Liver (tissue), 9 donors: ENCODE data around the gene KCNT1. TPM values are rescaled to one million over a fixed set of nuclear protein-coding genes. Genes with fewer than 3 reads are reported as not detected.

Experiments
- DNase-seq: peaks from one replicate; pipeline ENCODE4 v3.0.0-alpha.2; 2017; ENCODE audit warnings: low spot score
- H3K27ac ChIP-seq, 2 donors: one replicate each; pipeline ENCODE4 v1.7.0; 2013; ENCODE audit warnings: inconsistent platforms in 2 of 2, low read length in 2 of 2, control low read depth in 1 of 2, low read depth in 1 of 2, mild to moderate bottlenecking in 1 of 2
- H3K27me3 ChIP-seq, 4 donors: one replicate each; pipeline versions ENCODE4 v1.6.1 to v1.7.0; 2013; ENCODE audit warnings: low read length in 3 of 4, inconsistent platforms in 1 of 4, mild to moderate bottlenecking in 1 of 4, moderate library complexity in 1 of 4; ENCODE audit not compliant: control insufficient read depth in 4 of 4, insufficient read depth in 4 of 4
- H3K36me3 ChIP-seq, 4 donors: one replicate each; pipeline versions ENCODE4 v1.6.1 to v1.7.0; 2013; ENCODE audit warnings: low read length in 3 of 4, mild to moderate bottlenecking in 3 of 4, low read depth in 1 of 4, moderate library complexity in 1 of 4; ENCODE audit not compliant: control insufficient read depth in 4 of 4, insufficient read depth in 3 of 4
- H3K4me1 ChIP-seq, 4 donors: one replicate each; pipeline versions ENCODE4 v1.6.1 to v1.7.0; 2013; ENCODE audit warnings: low read length in 3 of 4, mild to moderate bottlenecking in 3 of 4, moderate library complexity in 1 of 4; ENCODE audit not compliant: control insufficient read depth in 4 of 4, insufficient read depth in 4 of 4
- H3K4me3 ChIP-seq, 3 donors: one replicate each; pipeline versions ENCODE4 v1.6.1 to v1.7.0; 2013; ENCODE audit warnings: low read length in 3 of 3, control low read depth in 1 of 3, low read depth in 1 of 3, mild to moderate bottlenecking in 1 of 3
- H3K9ac ChIP-seq, 2 donors: one replicate each; pipeline ENCODE4 v1.7.0; 2013; ENCODE audit warnings: low read length in 2 of 2, mild to moderate bottlenecking in 2 of 2, moderate library complexity in 2 of 2, control low read depth in 1 of 2, low read depth in 1 of 2
- H3K9me3 ChIP-seq, 4 donors: one replicate each; pipeline versions ENCODE4 v1.6.1 to v1.7.0; 2013; ENCODE audit warnings: low read length in 3 of 4; ENCODE audit not compliant: control insufficient read depth in 4 of 4
- ATF3 ChIP-seq: IDR thresholded peaks from 2 replicates; pipeline ENCODE4 v1.6.1; 2016; ENCODE audit warnings: antibody characterized with exemption
- EGR1 ChIP-seq, 2 donors: IDR thresholded peaks; 2 replicates each; pipeline ENCODE4 v1.6.1; 2016 to 2018; ENCODE audit warnings: antibody characterized with exemption in 2 of 2, low read depth in 2 of 2
- FOXA1 ChIP-seq: IDR thresholded peaks from 2 replicates; pipeline ENCODE4 v1.6.1; 2016; ENCODE audit warnings: antibody characterized with exemption
- FOXA2 ChIP-seq: IDR thresholded peaks from 2 replicates; pipeline ENCODE4 v1.6.1; 2016; ENCODE audit warnings: antibody characterized with exemption
- GABPA ChIP-seq, 2 donors: IDR thresholded peaks in 1 of 2; conservative IDR thresholded peaks in 1 of 2; 2 replicates each; pipeline ENCODE4 v1.6.1; 2016; ENCODE audit warnings: antibody characterized with exemption in 2 of 2, mild to moderate bottlenecking in 1 of 2, moderate library complexity in 1 of 2
- HNF4A ChIP-seq, 2 donors: conservative IDR thresholded peaks; 2 replicates each; pipeline ENCODE4 v1.6.1; 2016; ENCODE audit warnings: antibody characterized with exemption in 2 of 2, mild to moderate bottlenecking in 2 of 2
- HNF4G ChIP-seq: IDR thresholded peaks from 2 replicates; pipeline ENCODE4 v1.6.1; 2016; ENCODE audit warnings: antibody characterized with exemption
- JUND ChIP-seq, 2 donors: IDR thresholded peaks; 2 replicates each; pipeline ENCODE4 v1.6.1; 2016; ENCODE audit warnings: antibody characterized with exemption in 2 of 2
- NR2F2 ChIP-seq: IDR thresholded peaks from 2 replicates; pipeline ENCODE4 v1.6.1; 2016; ENCODE audit warnings: antibody characterized with exemption
- RAD21 ChIP-seq, 2 donors: IDR thresholded peaks; 2 replicates each; pipeline ENCODE4 v1.6.1; 2016; ENCODE audit warnings: antibody characterized with exemption in 2 of 2, mild to moderate bottlenecking in 2 of 2
- RXRA ChIP-seq, 2 donors: IDR thresholded peaks; 2 replicates each; pipeline ENCODE4 v1.6.1; 2017 to 2018; ENCODE audit warnings: antibody characterized with exemption in 2 of 2, mild to moderate bottlenecking in 1 of 2
- SP1 ChIP-seq: IDR thresholded peaks from 2 replicates; pipeline ENCODE4 v1.6.1; 2018; ENCODE audit warnings: antibody characterized with exemption, mild to moderate bottlenecking
- TAF1 ChIP-seq: conservative IDR thresholded peaks from 2 replicates; pipeline ENCODE4 v1.6.1; 2016; ENCODE audit warnings: antibody characterized with exemption, mild to moderate bottlenecking
- YY1 ChIP-seq: IDR thresholded peaks from 2 replicates; pipeline ENCODE4 v1.6.1; 2016; ENCODE audit warnings: antibody characterized with exemption, mild to moderate bottlenecking
- WGBS: extraction: QIAGEN DNeasy Blood & Tissue Kit; methylation state at CpG from one replicate; pipeline ENCODE4 v1.1.7; 2013; 5-methylcytosine and 5-hydroxymethylcytosine counted together
- polyA plus RNA-seq, 2 donors: library from polyadenylated mRNA; stranded (reverse) in 1 of 2; unstranded in 1 of 2; fragments of 200-250 nt in 1 of 2; fragments of >200 nt in 1 of 2; fragmentation: Nextera tagmentation in 1 of 2; extraction: Ambion mirVana in 1 of 2; gene quantifications; one replicate each; pipeline versions ENCODE4 v1.2.1 to v1.2.3, GENCODE V29; 2013 to 2015
- total RNA-seq, 2 donors: library from RNA; depleted of rRNA; stranded (reverse); fragments of >200 nt; gene quantifications; one replicate each; pipeline ENCODE4 v1.2.3, GENCODE V29; 2014
- TF ChIP-seq, protein P1 (sequence below): IDR thresholded peaks from 2 replicates; pipeline ENCODE4 v1.6.1; 2016; ENCODE audit warnings: antibody characterized with exemption
- TF ChIP-seq, protein P2 (sequence below): IDR thresholded peaks from 2 replicates; pipeline ENCODE4 v1.6.1; 2016; ENCODE audit warnings: antibody characterized with exemption, mild to moderate bottlenecking
- TF ChIP-seq, protein P3 (sequence below): fragments of 150-350 bp; IDR thresholded peaks from 2 replicates; pipeline ENCODE4 v1.5.1; 2017; ENCODE audit warnings: improper control_type of control experiment, low read depth, low read length; ENCODE audit not compliant: missing input control
- donor health status: healthy.
- donor health status: healthy.
- donor health status: healthy.
- donor health status: healthy.
- donor health status: healthy.

The KCNT1 gene
- total and polyA plus RNA-seq, 4 donors: 0.08 TPM; not detected in 2

GRCh38 chr9:135804581-135805421 is 102.8 kb downstream of the KCNT1 start:
- WGBS: 84% methylated on average over 24 of the region's 24 CpGs
- DNase-seq: no peak

DNA sequence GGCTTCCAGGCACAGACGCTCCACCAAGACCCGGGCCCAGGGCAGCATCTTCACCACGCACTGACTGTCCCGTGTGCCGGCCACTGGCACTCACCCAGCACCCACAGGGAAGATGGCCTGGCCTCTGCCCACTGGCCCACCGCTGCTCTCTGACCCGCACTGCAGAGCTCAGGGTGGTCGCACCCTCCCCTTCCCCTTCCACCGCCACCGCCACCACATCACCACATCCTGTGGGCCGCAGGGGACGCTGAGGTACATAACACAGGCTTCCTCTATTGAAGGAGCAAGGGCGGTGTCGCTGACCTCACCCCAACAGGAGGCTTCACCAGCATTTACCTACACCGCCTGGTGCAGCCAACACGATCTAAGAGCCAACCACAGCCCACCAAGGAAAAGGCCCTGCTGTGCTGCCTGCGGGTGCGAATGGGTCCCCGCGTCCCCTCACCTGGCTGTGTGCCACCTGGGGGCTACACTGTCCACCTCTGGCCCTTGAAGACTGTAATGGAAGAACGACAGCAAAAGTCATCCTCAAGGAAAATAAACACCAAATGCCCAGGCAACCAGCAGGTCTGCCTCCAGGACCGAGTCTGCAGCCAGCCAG is 103.5 kb downstream of the KCNT1 start:
- no peak for DNase-seq
- Histone ChIP-seq H3K4me3 (no peak overlapping the region), H3K36me3 (peaks cover 0 to 6% (median under 1%) of the 10 kb centered on the region in 4 donors), H3K9ac (no peak overlapping the region), H3K4me1 (no peaks in the 10 kb centered on the region), H3K27ac (no peak overlapping the region), H3K9me3 (no peaks in the 10 kb centered on the region), H3K27me3 (no peaks in the 10 kb centered on the region)
- 89% methylated on average over 22 of the region's 22 CpGs for WGBS
- no peak for TF ChIP-seq NR2F2
- TF ChIP-seq, protein P1, sequence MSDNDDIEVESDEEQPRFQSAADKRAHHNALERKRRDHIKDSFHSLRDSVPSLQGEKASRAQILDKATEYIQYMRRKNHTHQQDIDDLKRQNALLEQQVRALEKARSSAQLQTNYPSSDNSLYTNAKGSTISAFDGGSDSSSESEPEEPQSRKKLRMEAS: no peak
- TF ChIP-seq FOXA1: no peak

More at GRCh38 chr9:135804581-135805421, 102.8 kb downstream of the KCNT1 start:
- Histone ChIP-seq H3K9ac (no peak overlapping the region), H3K27me3 (no peaks in the 10 kb centered on the region), H3K27ac (no peak overlapping the region), H3K9me3 (no peaks in the 10 kb centered on the region), H3K36me3 (peaks cover 0 to 3% (median 0%) of the 10 kb centered on the region in 4 donors), H3K4me1 (no peaks in the 10 kb centered on the region), H3K4me3 (no peak overlapping the region)
- TF ChIP-seq YY1 (no peak), TAF1 (no peak), NR2F2 (no peak), EGR1 (IDR thresholded peaks at IDR 0.05; ENCODE audit: low read depth in 2 of 2) (no peak), JUND (IDR thresholded peaks at IDR 0.05) (no peak), SP1 (no peak), ATF3 (no peak), FOXA2 (no peak), RXRA (IDR thresholded peaks at IDR 0.05) (no peak), FOXA1 (no peak), HNF4A (conservative IDR thresholded peaks at IDR 0.05) (no peak), RAD21 (IDR thresholded peaks at IDR 0.05) (no peak), HNF4G (no peak), GABPA (IDR thresholded peaks at IDR 0.05 in 1 of 2, conservative IDR thresholded peaks at IDR 0.05 in 1 of 2) (no peak)
- TF ChIP-seq, protein P1: no peak
- TF ChIP-seq, protein P2, sequence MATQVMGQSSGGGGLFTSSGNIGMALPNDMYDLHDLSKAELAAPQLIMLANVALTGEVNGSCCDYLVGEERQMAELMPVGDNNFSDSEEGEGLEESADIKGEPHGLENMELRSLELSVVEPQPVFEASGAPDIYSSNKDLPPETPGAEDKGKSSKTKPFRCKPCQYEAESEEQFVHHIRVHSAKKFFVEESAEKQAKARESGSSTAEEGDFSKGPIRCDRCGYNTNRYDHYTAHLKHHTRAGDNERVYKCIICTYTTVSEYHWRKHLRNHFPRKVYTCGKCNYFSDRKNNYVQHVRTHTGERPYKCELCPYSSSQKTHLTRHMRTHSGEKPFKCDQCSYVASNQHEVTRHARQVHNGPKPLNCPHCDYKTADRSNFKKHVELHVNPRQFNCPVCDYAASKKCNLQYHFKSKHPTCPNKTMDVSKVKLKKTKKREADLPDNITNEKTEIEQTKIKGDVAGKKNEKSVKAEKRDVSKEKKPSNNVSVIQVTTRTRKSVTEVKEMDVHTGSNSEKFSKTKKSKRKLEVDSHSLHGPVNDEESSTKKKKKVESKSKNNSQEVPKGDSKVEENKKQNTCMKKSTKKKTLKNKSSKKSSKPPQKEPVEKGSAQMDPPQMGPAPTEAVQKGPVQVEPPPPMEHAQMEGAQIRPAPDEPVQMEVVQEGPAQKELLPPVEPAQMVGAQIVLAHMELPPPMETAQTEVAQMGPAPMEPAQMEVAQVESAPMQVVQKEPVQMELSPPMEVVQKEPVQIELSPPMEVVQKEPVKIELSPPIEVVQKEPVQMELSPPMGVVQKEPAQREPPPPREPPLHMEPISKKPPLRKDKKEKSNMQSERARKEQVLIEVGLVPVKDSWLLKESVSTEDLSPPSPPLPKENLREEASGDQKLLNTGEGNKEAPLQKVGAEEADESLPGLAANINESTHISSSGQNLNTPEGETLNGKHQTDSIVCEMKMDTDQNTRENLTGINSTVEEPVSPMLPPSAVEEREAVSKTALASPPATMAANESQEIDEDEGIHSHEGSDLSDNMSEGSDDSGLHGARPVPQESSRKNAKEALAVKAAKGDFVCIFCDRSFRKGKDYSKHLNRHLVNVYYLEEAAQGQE: no peak
- TF ChIP-seq, protein P3, sequence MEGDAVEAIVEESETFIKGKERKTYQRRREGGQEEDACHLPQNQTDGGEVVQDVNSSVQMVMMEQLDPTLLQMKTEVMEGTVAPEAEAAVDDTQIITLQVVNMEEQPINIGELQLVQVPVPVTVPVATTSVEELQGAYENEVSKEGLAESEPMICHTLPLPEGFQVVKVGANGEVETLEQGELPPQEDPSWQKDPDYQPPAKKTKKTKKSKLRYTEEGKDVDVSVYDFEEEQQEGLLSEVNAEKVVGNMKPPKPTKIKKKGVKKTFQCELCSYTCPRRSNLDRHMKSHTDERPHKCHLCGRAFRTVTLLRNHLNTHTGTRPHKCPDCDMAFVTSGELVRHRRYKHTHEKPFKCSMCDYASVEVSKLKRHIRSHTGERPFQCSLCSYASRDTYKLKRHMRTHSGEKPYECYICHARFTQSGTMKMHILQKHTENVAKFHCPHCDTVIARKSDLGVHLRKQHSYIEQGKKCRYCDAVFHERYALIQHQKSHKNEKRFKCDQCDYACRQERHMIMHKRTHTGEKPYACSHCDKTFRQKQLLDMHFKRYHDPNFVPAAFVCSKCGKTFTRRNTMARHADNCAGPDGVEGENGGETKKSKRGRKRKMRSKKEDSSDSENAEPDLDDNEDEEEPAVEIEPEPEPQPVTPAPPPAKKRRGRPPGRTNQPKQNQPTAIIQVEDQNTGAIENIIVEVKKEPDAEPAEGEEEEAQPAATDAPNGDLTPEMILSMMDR: no peak
